Astrocyte (in vitro differentiated cells and primary cell): ENCODE results near the gene PLXDC2. TPM values are rescaled to one million over a fixed set of nuclear protein-coding genes. Genes with fewer than 3 reads are reported as not detected.
A peak's percentile ranks its signal among the peaks of the same experiment; 100 is the strongest.

Source experiments
- DNase-seq: peaks from one replicate; pipeline ENCODE4 v3.0.0-alpha.2; 2010; ENCODE audit warnings: low read depth
- FAIRE-seq: peaks from 2 replicates; lab custom pipeline; 2011; peaks lifted over from hg19 to GRCh38; lab: Jason Lieb, UNC
- H2AFZ ChIP-seq: 2 replicates; pipeline ENCODE4 v1.6.0; 2012; ENCODE audit warnings: low read depth, low read length, inconsistent platforms
- H3K27ac ChIP-seq: 2 replicates; pipeline ENCODE4 v1.5.1; 2011; ENCODE audit warnings: low read depth, low read length, inconsistent platforms
- H3K27me3 ChIP-seq: 2 replicates; pipeline ENCODE4 v1.6.0; 2011; ENCODE audit warnings: low read length, inconsistent platforms; ENCODE audit not compliant: insufficient read depth
- H3K36me3 ChIP-seq: 2 replicates; pipeline ENCODE4 v1.5.1; 2011; ENCODE audit warnings: low read length, inconsistent platforms; ENCODE audit not compliant: insufficient read depth
- H3K4me1 ChIP-seq: 2 replicates; pipeline ENCODE4 v1.5.1; 2011; ENCODE audit warnings: low read length, inconsistent platforms; ENCODE audit not compliant: insufficient read depth
- H3K4me2 ChIP-seq: 2 replicates; pipeline ENCODE4 v1.6.0; 2012; ENCODE audit warnings: low read length, inconsistent platforms
- H3K4me3 ChIP-seq: 2 replicates; pipeline ENCODE4 v1.5.1; 2011; ENCODE audit warnings: low read depth, mild to moderate bottlenecking, low read length, inconsistent platforms; ENCODE audit not compliant: insufficient read depth
- H3K79me2 ChIP-seq: 2 replicates; pipeline ENCODE4 v1.6.0; 2012; ENCODE audit warnings: mild to moderate bottlenecking, low read length, inconsistent platforms; ENCODE audit not compliant: insufficient read depth
- H3K9ac ChIP-seq: 2 replicates; pipeline ENCODE4 v1.6.0; 2012; ENCODE audit warnings: mild to moderate bottlenecking, low read length, inconsistent platforms
- H3K9me3 ChIP-seq: 2 replicates; pipeline ENCODE4 v1.5.1; 2012; ENCODE audit warnings: low read depth, mild to moderate bottlenecking, low read length, inconsistent platforms; ENCODE audit not compliant: insufficient read depth
- H4K20me1 ChIP-seq: 2 replicates; pipeline ENCODE4 v1.6.0; 2012; ENCODE audit warnings: low read length, inconsistent platforms; ENCODE audit not compliant: insufficient read depth
- H3K27ac Mint-ChIP-seq: one replicate; pipeline ENCODE4 v1.8.0; 2021; ENCODE audit warnings: mild to moderate bottlenecking, mixed read lengths; ENCODE audit not compliant: unreplicated experiment
- H3K27me3 Mint-ChIP-seq: one replicate; pipeline ENCODE4 v1.8.0; 2021; ENCODE audit warnings: low read depth, mixed read lengths; ENCODE audit not compliant: unreplicated experiment
- H3K36me3 Mint-ChIP-seq: one replicate; pipeline ENCODE4 v1.8.0; 2021; ENCODE audit warnings: low read depth, mixed read lengths; ENCODE audit not compliant: unreplicated experiment
- H3K4me1 Mint-ChIP-seq: one replicate; pipeline ENCODE4 v1.8.0; 2021; ENCODE audit warnings: low read depth, mixed read lengths; ENCODE audit not compliant: unreplicated experiment
- H3K4me3 Mint-ChIP-seq: one replicate; pipeline ENCODE4 v1.8.0; 2021; ENCODE audit warnings: mild to moderate bottlenecking, moderate library complexity, mixed read lengths; ENCODE audit not compliant: unreplicated experiment
- H3K9me3 Mint-ChIP-seq: one replicate; pipeline ENCODE4 v1.8.0; 2021; ENCODE audit warnings: mild to moderate bottlenecking, mixed read lengths; ENCODE audit not compliant: unreplicated experiment
- EZH2 ChIP-seq: IDR thresholded peaks from 2 replicates; pipeline ENCODE4 v1.6.1; 2012; ENCODE audit warnings: mild to moderate bottlenecking, low read length, inconsistent platforms; ENCODE audit not compliant: insufficient read depth
- total RNA-seq: library from RNA; stranded (reverse); gene quantifications from 2 replicates; pipeline ENCODE4 v1.2.1, GENCODE V29; 2021
- TF ChIP-seq, protein P1 (sequence below): IDR thresholded peaks from 2 replicates; pipeline ENCODE4 v1.5.1; 2011; ENCODE audit warnings: low read depth, mild to moderate bottlenecking, inconsistent platforms, low read length, moderate library complexity; ENCODE audit not compliant: insufficient read depth

Gene PLXDC2
- total RNA-seq, 1 donor from 2014 or later: 36.1 TPM

DNA sequence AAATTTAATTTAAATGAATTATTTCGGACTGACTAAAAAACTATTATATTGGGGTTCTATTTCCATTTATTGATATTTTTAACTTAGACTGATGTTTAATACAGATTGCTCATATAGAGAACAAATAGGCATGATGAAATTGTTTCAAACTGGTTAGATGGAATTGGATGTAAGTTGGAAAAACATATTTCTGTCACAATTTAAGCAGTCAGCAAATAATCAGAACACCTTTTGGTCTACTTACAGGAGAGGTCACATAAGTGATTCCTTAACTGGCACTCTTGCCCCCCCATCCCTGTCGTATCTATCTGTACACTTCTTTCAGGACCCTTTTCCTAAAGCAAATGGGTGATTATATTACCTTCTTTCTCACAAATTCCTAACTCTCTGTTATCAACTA lies 138.4 kb downstream of the PLXDC2 start:
- no peaks in the 10 kb centered on the region for H3K79me2 ChIP-seq
- no peak overlapping the region for H3K27ac ChIP-seq
- no peaks in the 10 kb centered on the region for H3K36me3 ChIP-seq
- H3K9ac ChIP-seq: no peak overlapping the region
- no peak overlapping the region for H3K4me3 ChIP-seq
- no peak overlapping the region for H3K4me2 ChIP-seq
- no peaks in the 10 kb centered on the region for H3K27me3 ChIP-seq
- no peaks in the 10 kb centered on the region for H3K9me3 ChIP-seq
- H3K4me1 ChIP-seq: no peaks in the 10 kb centered on the region
- no peaks in the 10 kb centered on the region for H4K20me1 ChIP-seq
- FAIRE-seq: no peak
- no peaks in the 10 kb centered on the region for H3K27me3 Mint-ChIP-seq
- no peak overlapping the region for H3K4me3 Mint-ChIP-seq
- no peak for DNase-seq
- no peaks in the 10 kb centered on the region for H3K36me3 Mint-ChIP-seq
- H2AFZ ChIP-seq: no peak overlapping the region
- H3K9me3 Mint-ChIP-seq: peaks cover 1% of the 10 kb centered on the region
- H3K27ac Mint-ChIP-seq: no peak overlapping the region
- no peak for TF ChIP-seq EZH2
- TF ChIP-seq, protein P1, sequence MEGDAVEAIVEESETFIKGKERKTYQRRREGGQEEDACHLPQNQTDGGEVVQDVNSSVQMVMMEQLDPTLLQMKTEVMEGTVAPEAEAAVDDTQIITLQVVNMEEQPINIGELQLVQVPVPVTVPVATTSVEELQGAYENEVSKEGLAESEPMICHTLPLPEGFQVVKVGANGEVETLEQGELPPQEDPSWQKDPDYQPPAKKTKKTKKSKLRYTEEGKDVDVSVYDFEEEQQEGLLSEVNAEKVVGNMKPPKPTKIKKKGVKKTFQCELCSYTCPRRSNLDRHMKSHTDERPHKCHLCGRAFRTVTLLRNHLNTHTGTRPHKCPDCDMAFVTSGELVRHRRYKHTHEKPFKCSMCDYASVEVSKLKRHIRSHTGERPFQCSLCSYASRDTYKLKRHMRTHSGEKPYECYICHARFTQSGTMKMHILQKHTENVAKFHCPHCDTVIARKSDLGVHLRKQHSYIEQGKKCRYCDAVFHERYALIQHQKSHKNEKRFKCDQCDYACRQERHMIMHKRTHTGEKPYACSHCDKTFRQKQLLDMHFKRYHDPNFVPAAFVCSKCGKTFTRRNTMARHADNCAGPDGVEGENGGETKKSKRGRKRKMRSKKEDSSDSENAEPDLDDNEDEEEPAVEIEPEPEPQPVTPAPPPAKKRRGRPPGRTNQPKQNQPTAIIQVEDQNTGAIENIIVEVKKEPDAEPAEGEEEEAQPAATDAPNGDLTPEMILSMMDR: no peak
- H3K4me1 Mint-ChIP-seq: peaks cover 6% of the 10 kb centered on the region

DNA sequence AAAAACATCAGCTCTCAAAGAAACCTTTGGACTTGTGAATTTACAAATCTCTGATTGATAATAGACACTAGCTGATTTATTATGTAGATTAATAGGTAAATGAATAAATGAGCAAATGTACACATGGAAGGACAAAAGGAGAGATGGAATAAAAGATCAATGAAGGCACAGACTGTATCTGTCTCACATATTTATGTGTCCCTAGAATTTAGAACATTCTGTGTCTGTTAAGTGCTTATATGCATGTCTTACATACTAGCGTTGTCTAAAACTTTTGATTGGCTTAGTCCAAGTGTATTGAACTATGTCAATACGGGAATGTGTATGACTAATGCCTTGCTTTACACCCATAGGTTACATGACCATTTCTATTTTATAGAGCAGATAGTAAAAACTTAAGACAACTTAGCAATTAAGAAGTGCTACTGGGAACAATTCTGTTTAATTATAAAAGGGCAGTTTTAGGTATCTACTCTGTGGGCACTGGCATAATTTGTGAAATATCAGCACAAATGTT lies 140.3 kb downstream of the PLXDC2 start:
- no peaks in the 10 kb centered on the region for H3K9me3 ChIP-seq
- no peaks in the 10 kb centered on the region for H3K79me2 ChIP-seq

DNA sequence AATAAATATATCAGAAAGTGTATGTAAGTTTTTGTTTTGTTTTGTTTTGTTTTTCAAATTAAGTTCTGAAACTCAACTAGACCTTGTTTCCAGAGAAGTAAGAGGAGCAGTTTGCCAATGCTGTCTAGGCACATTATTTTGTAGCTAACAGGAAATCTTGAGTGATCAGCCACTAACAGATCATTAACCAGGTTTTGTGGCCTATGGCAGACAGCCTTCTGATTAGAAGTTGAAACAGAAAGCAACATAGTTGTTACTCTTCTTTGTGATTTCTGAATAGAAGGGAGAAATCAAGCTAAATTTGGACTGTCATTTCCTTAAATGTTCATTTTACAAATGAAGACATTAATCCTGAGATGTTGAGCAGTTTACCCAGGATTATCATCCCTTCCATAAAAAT lies 142.6 kb downstream of the PLXDC2 start:
- peak; percentile 9 for FAIRE-seq
- no peak overlapping the region for H3K4me3 ChIP-seq
- H3K9me3 Mint-ChIP-seq: no peaks in the 10 kb centered on the region

More for the DNA sequence above, 140.3 kb downstream of the PLXDC2 start:
- H3K36me3 ChIP-seq: no peaks in the 10 kb centered on the region
- H3K9me3 Mint-ChIP-seq: no peaks in the 10 kb centered on the region
- no peaks in the 10 kb centered on the region for H4K20me1 ChIP-seq
- H3K4me3 Mint-ChIP-seq: no peak overlapping the region
- peaks cover 6% of the 10 kb centered on the region for H3K4me1 Mint-ChIP-seq
- H3K27me3 Mint-ChIP-seq: no peaks in the 10 kb centered on the region
- TF ChIP-seq, protein P1: no peak
- TF ChIP-seq EZH2: no peak
- H3K9ac ChIP-seq: no peak overlapping the region
- DNase-seq (no peak), FAIRE-seq (no peak)
- H3K27ac ChIP-seq: no peak overlapping the region
- H3K4me2 ChIP-seq: no peak overlapping the region
- H3K4me1 ChIP-seq: no peaks in the 10 kb centered on the region
- no peak overlapping the region for H2AFZ ChIP-seq
- no peaks in the 10 kb centered on the region for H3K27me3 ChIP-seq
- no peak overlapping the region for H3K4me3 ChIP-seq
- no peak overlapping the region for H3K27ac Mint-ChIP-seq
- H3K36me3 Mint-ChIP-seq: no peaks in the 10 kb centered on the region

More for the DNA sequence above, 142.6 kb downstream of the PLXDC2 start:
- no peak overlapping the region for H3K4me3 Mint-ChIP-seq
- H3K27me3 ChIP-seq: no peaks in the 10 kb centered on the region
- H3K36me3 Mint-ChIP-seq: no peaks in the 10 kb centered on the region
- H3K27me3 Mint-ChIP-seq: no peaks in the 10 kb centered on the region
- no peaks in the 10 kb centered on the region for H3K79me2 ChIP-seq
- H3K36me3 ChIP-seq: no peaks in the 10 kb centered on the region
- DNase-seq: no peak
- H3K4me2 ChIP-seq: no peak overlapping the region
- no peak overlapping the region for H3K9ac ChIP-seq
- H3K4me1 ChIP-seq: no peaks in the 10 kb centered on the region
- H2AFZ ChIP-seq: no peak overlapping the region
- H3K27ac ChIP-seq: no peak overlapping the region
- no peak overlapping the region for H3K27ac Mint-ChIP-seq
- H3K4me1 Mint-ChIP-seq: no peaks in the 10 kb centered on the region
- no peaks in the 10 kb centered on the region for H3K9me3 ChIP-seq
- no peak for TF ChIP-seq EZH2
- TF ChIP-seq, protein P1: no peak
- no peaks in the 10 kb centered on the region for H4K20me1 ChIP-seq
